ENCODE results near the gene MICAL2. TPM values are rescaled to one million over a fixed set of nuclear protein-coding genes. Genes with fewer than 3 reads are reported as not detected.

Gene MICAL2
- total and polyA plus RNA-seq, 10 of the 15 experiments (the other 5 are each of a cell fraction or from before 2014, with no cell fraction given) = 0.90 to 5.6 (median 2.4) TPM

GRCh38 chr11:12076840-12077534 is 33.4 kb upstream of the MICAL2 start:
- in situ Hi-C loops (cut with MboI) (no loop called here), intact Hi-C loops (cut with micrococcal nuclease; ENCODE audit: unreplicated experiment) (no loop called here)
- Histone ChIP-seq H3K36me3 (ENCODE audit: control insufficient read depth in 2 of 2, insufficient read depth in 2 of 2, low read length in 1 of 2) (no peaks in the 10 kb centered on the region), H3K9ac (ENCODE audit: control insufficient read depth, insufficient read depth, low read length) (no peak overlapping the region), H3K79me2 (ENCODE audit: control insufficient read depth, insufficient read depth, low read length) (no peaks in the 10 kb centered on the region), H3K9me3 (replicated peaks; ENCODE audit: control insufficient read depth, insufficient read depth, low read length) (no peaks in the 10 kb centered on the region), H2AFZ (ENCODE audit: control insufficient read depth, low read depth, low read length) (no peak overlapping the region), H3K4me3 (no peak overlapping the region), H3K27me3 (replicated peaks in 1 of 2; ENCODE audit: control insufficient read depth in 2 of 2, insufficient read depth in 2 of 2, low read length in 1 of 2) (no peaks in the 10 kb centered on the region; a peak in 1 of 4 replicates), H4K20me1 (ENCODE audit: control insufficient read depth, insufficient read depth) (no peaks in the 10 kb centered on the region), H3K4me2 (ENCODE audit: control insufficient read depth, insufficient read depth) (no peak overlapping the region), H3K4me1 (ENCODE audit: control insufficient read depth, insufficient read depth, low read length) (no peaks in the 10 kb centered on the region), H3K27ac (ENCODE audit: control insufficient read depth, insufficient read depth) (no peak overlapping the region)
- WGBS (ENCODE audit: insufficient coverage, insufficient replicate concordance, low lambda C conversion rate, missing lambda C conversion rate) = 12% methylated on average over 4 of the region's 4 CpGs
- ChIA-PET RAD21 (ENCODE audit: unreplicated experiment) (no interaction called here), CTCF (no interaction called here), SMC1A (ENCODE audit: uncharacterized antibody, unreplicated experiment) (interaction anchor here (0.6 kb wide), 1 partner anchor 48 kb away, joined by 4 read pairs; no protein-coding TSS in a partner anchor), POLR2A (no interaction called here)
- DNase-seq (ENCODE audit: low read depth, low spot score) (no peak), FAIRE-seq (no peak), ATAC-seq (no peak)
- TF ChIP-seq SRF (IDR thresholded peaks at IDR 0.05; ENCODE audit: low read depth in 2 of 2, low read length in 2 of 2) (no peak), SMAD1 (IDR thresholded peaks at IDR 0.05; ENCODE audit: low read depth, partially characterized antibody) (no peak), CREM (IDR thresholded peaks at IDR 0.05; ENCODE audit: low read depth) (no peak), SIX5 (IDR thresholded peaks at IDR 0.05; ENCODE audit: low read depth, low read length, severe bottlenecking) (no peak), RUNX3 (IDR thresholded peaks at IDR 0.05; ENCODE audit: low read length) (no peak), JUNB (IDR thresholded peaks at IDR 0.05) (no peak), NFYA (IDR thresholded peaks at IDR 0.05; ENCODE audit: borderline replicate concordance, low read depth, low read length) (no peak), RCOR1 (conservative IDR thresholded peaks at IDR 0.05; ENCODE audit: low read depth, low read length) (no peak), CEBPB (IDR thresholded peaks at IDR 0.05; ENCODE audit: borderline replicate concordance in 1 of 2, low read depth in 2 of 2, low read length in 2 of 2) (no peak), POU2F2 (IDR thresholded peaks at IDR 0.05; ENCODE audit: borderline replicate concordance, low read depth, low read length) (no peak), ZNF274 (IDR thresholded peaks at IDR 0.05; ENCODE audit: insufficient read depth, insufficient read length) (no peak), CBFB (IDR thresholded peaks at IDR 0.05; ENCODE audit: low read depth) (no peak), NR2F1 (conservative IDR thresholded peaks at IDR 0.05) (no peak), BHLHE40 (IDR thresholded peaks at IDR 0.05; ENCODE audit: borderline replicate concordance in 1 of 2, low read depth in 2 of 2, low read length in 1 of 2) (no peak), USF2 (IDR thresholded peaks at IDR 0.05; ENCODE audit: borderline replicate concordance, low read depth, low read length) (no peak), TCF3 (IDR thresholded peaks at IDR 0.05; ENCODE audit: borderline replicate concordance, insufficient read depth, low read depth, low read length) (no peak), CREB1 (IDR thresholded peaks at IDR 0.05; ENCODE audit: low read depth) (no peak), CHD4 (IDR thresholded peaks at IDR 0.05) (no peak)
- no TSS peak for BruUV-seq (replicated peaks)
